H1 (cell line): ENCODE data around the gene TSC1. TPM values are rescaled to one million over a fixed set of nuclear protein-coding genes. Genes with fewer than 3 reads are reported as not detected.

ENCODE experiments used
- CTCF ChIA-PET: fragments of 300-600 bp; sonication (Branson Sonifier 250); formaldehyde crosslinking; loops from one replicate; lab custom pipeline; 2021; ENCODE audit not compliant: partially characterized antibody; lab: Charles Lee
- POLR2A ChIA-PET: fragments of 300-600 bp; sonication (Branson Sonifier 250); formaldehyde crosslinking; loops from one replicate; lab custom pipeline; 2021; ENCODE audit warnings: inconsistent platforms; ENCODE audit not compliant: partially characterized antibody; lab: Charles Lee
- DNase-seq, 2 experiments: peaks; one replicate each; pipeline versions ENCODE4 v3.0.0 to v3.0.0-alpha.2; 2010 to 2022; ENCODE audit warnings: low spot score in 2 of 2, low read depth in 1 of 2, mixed read lengths in 1 of 2
- FAIRE-seq: peaks from 2 replicates; lab custom pipeline; 2011; peaks lifted over from hg19 to GRCh38; lab: Jason Lieb, UNC
- H2AFZ ChIP-seq: 2 replicates; pipeline ENCODE4 v1.8.1; 2012; ENCODE audit warnings: low read length, inconsistent platforms
- H2AK5ac ChIP-seq: 2 replicates; pipeline ENCODE4 v1.6.1; 2013; ENCODE audit warnings: low read depth, low read length
- H2BK120ac ChIP-seq: replicated peaks from 2 replicates; pipeline ENCODE3; 2013; ENCODE audit warnings: low read depth, low read length, inconsistent platforms
- H2BK12ac ChIP-seq: 2 replicates; pipeline ENCODE4 v1.6.1; 2013; ENCODE audit warnings: low read depth, low read length
- H2BK15ac ChIP-seq: 2 replicates; pipeline ENCODE4 v1.6.1; 2013; ENCODE audit warnings: low read length
- H2BK20ac ChIP-seq: 2 replicates; pipeline ENCODE4 v1.6.1; 2013; ENCODE audit warnings: low read length
- H2BK5ac ChIP-seq: 2 replicates; pipeline ENCODE4 v1.6.1; 2013; ENCODE audit warnings: low read depth, low read length
- H3K14ac ChIP-seq: 2 replicates; pipeline ENCODE4 v1.6.1; 2013; ENCODE audit warnings: inconsistent platforms; ENCODE audit not compliant: insufficient read length
- H3K18ac ChIP-seq: 2 replicates; pipeline ENCODE4 v1.6.1; 2013; ENCODE audit warnings: low read length; ENCODE audit errors: extremely low read depth
- H3K23ac ChIP-seq: 2 replicates; pipeline ENCODE4 v1.6.1; 2013; ENCODE audit warnings: inconsistent platforms; ENCODE audit not compliant: insufficient read length
- H3K23me2 ChIP-seq: 2 replicates; pipeline ENCODE4 v1.6.1; 2013; ENCODE audit warnings: low read depth, low read length
- H3K27ac ChIP-seq: 2 replicates; pipeline ENCODE4 v1.6.1; 2011; ENCODE audit warnings: low read depth, low read length, inconsistent platforms
- H3K27me3 ChIP-seq, 4 experiments: replicated peaks in 1 of 4; 1 replicate in 1 of 4; 2 replicates in 3 of 4; pipeline versions ENCODE4 v1.6.1 to v1.8.1; 2011 to 2013; ENCODE audit warnings: low read length in 3 of 4, mild to moderate bottlenecking in 3 of 4, inconsistent platforms in 2 of 4, mixed read lengths in 2 of 4, moderate library complexity in 1 of 4; ENCODE audit not compliant: control insufficient read depth in 3 of 4, insufficient read depth in 3 of 4; ENCODE audit errors: extremely low read depth in 1 of 4
- H3K36me3 ChIP-seq, 4 experiments: 2 replicates each; pipeline versions ENCODE4 v1.6.1 to v1.8.1; 2011 to 2013; ENCODE audit warnings: mild to moderate bottlenecking in 4 of 4, low read length in 3 of 4, moderate library complexity in 2 of 4, control low read depth in 1 of 4, inconsistent platforms in 1 of 4; ENCODE audit not compliant: insufficient read depth in 4 of 4, control insufficient read depth in 2 of 4
- H3K4ac ChIP-seq: replicated peaks from 2 replicates; pipeline ENCODE3; 2013; ENCODE audit warnings: low read length, low read depth, mixed read lengths, inconsistent platforms; ENCODE audit not compliant: insufficient read length
- H3K4me1 ChIP-seq, 4 experiments: replicated peaks in 1 of 4; 1 replicate in 1 of 4; 2 replicates in 3 of 4; pipeline versions ENCODE4 v1.6.1 to v1.8.1; 2011 to 2013; ENCODE audit warnings: low read length in 3 of 4, inconsistent platforms in 2 of 4, mixed read lengths in 1 of 4; ENCODE audit not compliant: insufficient read depth in 4 of 4, control insufficient read depth in 3 of 4
- H3K4me2 ChIP-seq, 2 experiments: 2 replicates each; pipeline versions ENCODE4 v1.6.1 to v1.8.1; 2011 to 2013; ENCODE audit warnings: low read depth in 2 of 2, low read length in 2 of 2, control low read depth in 1 of 2, inconsistent platforms in 1 of 2, mild to moderate bottlenecking in 1 of 2; ENCODE audit not compliant: insufficient read depth in 1 of 2
- H3K4me3 ChIP-seq, 4 experiments: fragments of 200-600, 300-600 bp in 1 of 4; sonication (generic), shearing (Covaris generic), sonication (Bioruptor Twin) in 1 of 4; 2 replicates each; pipeline versions ENCODE4 v1.5.1 to v1.8.1; 2011 to 2016; ENCODE audit warnings: low read length in 4 of 4, low read depth in 3 of 4, control low read depth in 2 of 4, inconsistent platforms in 2 of 4, mild to moderate bottlenecking in 2 of 4, mixed read lengths in 1 of 4, moderate library complexity in 1 of 4; ENCODE audit not compliant: insufficient read depth in 2 of 4; ENCODE audit errors: extremely low read depth in 1 of 4
- H3K56ac ChIP-seq: replicated peaks from 2 replicates; pipeline ENCODE3; 2013; ENCODE audit warnings: low read depth, mild to moderate bottlenecking, mixed read lengths, low read length, inconsistent platforms; ENCODE audit not compliant: insufficient read length
- H3K79me1 ChIP-seq: 2 replicates; pipeline ENCODE4 v1.6.1; 2013; ENCODE audit warnings: low read depth, low read length, control low read depth
- H3K79me2 ChIP-seq, 2 experiments: 2 replicates each; pipeline versions ENCODE4 v1.6.1 to v1.8.1; 2012 to 2013; ENCODE audit warnings: low read length in 2 of 2, mild to moderate bottlenecking in 2 of 2, inconsistent platforms in 1 of 2; ENCODE audit not compliant: insufficient read depth in 2 of 2, control insufficient read depth in 1 of 2
- H3K9ac ChIP-seq, 4 experiments: replicated peaks in 1 of 4; 1 replicate in 1 of 4; 2 replicates in 3 of 4; pipeline versions ENCODE4 v1.6.1 to v1.8.1; 2011 to 2013; ENCODE audit warnings: low read depth in 3 of 4, low read length in 3 of 4, control low read depth in 2 of 4, mild to moderate bottlenecking in 2 of 4, moderate library complexity in 2 of 4, inconsistent platforms in 1 of 4; ENCODE audit errors: extremely low read depth in 1 of 4
- H3K9me3 ChIP-seq, 2 experiments: 2 replicates each; pipeline versions ENCODE4 v1.6.1 to v1.8.1; 2012 to 2013; ENCODE audit warnings: mild to moderate bottlenecking in 2 of 2, moderate library complexity in 2 of 2, control low read depth in 1 of 2, inconsistent platforms in 1 of 2, low read depth in 1 of 2, low read length in 1 of 2, mixed read lengths in 1 of 2; ENCODE audit not compliant: insufficient read depth in 2 of 2
- H4K20me1 ChIP-seq, 2 experiments: replicated peaks in 1 of 2; 2 replicates each; pipeline versions ENCODE3 to v1.8.1; 2011 to 2013; ENCODE audit warnings: inconsistent platforms in 2 of 2, low read length in 2 of 2, mild to moderate bottlenecking in 1 of 2; ENCODE audit not compliant: insufficient read depth in 2 of 2, control insufficient read depth in 1 of 2
- H4K5ac ChIP-seq: 2 replicates; pipeline ENCODE4 v1.6.1; 2013; ENCODE audit warnings: low read length, low read depth, mixed read lengths, inconsistent platforms; ENCODE audit not compliant: insufficient read length
- H4K8ac ChIP-seq: 2 replicates; pipeline ENCODE4 v1.8.0; 2013; ENCODE audit warnings: mild to moderate bottlenecking, moderate library complexity, low read length, inconsistent platforms; ENCODE audit not compliant: insufficient read depth; ENCODE audit errors: extremely low read depth
- H4K91ac ChIP-seq: replicated peaks from 2 replicates; pipeline ENCODE3; 2013; ENCODE audit warnings: low read length, mixed read lengths, inconsistent platforms; ENCODE audit not compliant: insufficient read length
- CBX8 ChIP-seq: fragments of 300-800, 300-1000 bp; sonication (generic); IDR thresholded peaks from 2 replicates; pipeline ENCODE4 v1.7.1; 2016; ENCODE audit warnings: low read depth, low read length, borderline replicate concordance
- HDAC2 ChIP-seq, 2 experiments: fragments of 300-600 bp in 1 of 2; sonication (generic) in 1 of 2; IDR thresholded peaks; 2 replicates each; pipeline ENCODE4 v1.6.1; 2011 to 2012; ENCODE audit warnings: low read depth in 2 of 2, low read length in 2 of 2, mild to moderate bottlenecking in 2 of 2, moderate library complexity in 2 of 2, borderline replicate concordance in 1 of 2, inconsistent platforms in 1 of 2
- POLR2AphosphoS5 ChIP-seq: IDR thresholded peaks from 2 replicates; pipeline ENCODE4 v1.6.1; 2011; ENCODE audit warnings: low read depth, low read length
- WGBS, 2 experiments: shearing (Covaris generic) in 1 of 2; methylation state at CpG; one replicate each; pipeline versions ENCODE4 v1.1.6 to v1.1.7; 2013 to 2015; ENCODE audit warnings: low lambda C conversion rate in 2 of 2, mixed read lengths in 2 of 2, inconsistent platforms in 1 of 2, low coverage in 1 of 2, missing lambda C conversion rate in 1 of 2; ENCODE audit not compliant: insufficient replicate concordance in 2 of 2, insufficient coverage in 1 of 2, insufficient read length in 1 of 2; ENCODE audit errors: extremely low coverage in 1 of 2, missing lambda C conversion rate in 1 of 2; 5-methylcytosine and 5-hydroxymethylcytosine counted together
- polyA plus RNA-seq, 7 experiments: library from polyadenylated mRNA; depleted of rRNA in 3 of 7; stranded (reverse) in 5 of 7; unstranded in 2 of 7; fragments of >200 nt in 5 of 7; fragments of 200-250 nt in 2 of 7; gene quantifications; 1 replicate in 5 of 7; 2 replicates in 1 of 7; 4 replicates in 1 of 7; pipeline versions ENCODE4 v1.2.1 to v1.2.3, GENCODE V29; 2011 to 2013; ENCODE audit warnings: missing spikeins in 2 of 7, mixed read lengths in 2 of 7
- total RNA-seq: library from RNA; stranded (reverse); fragmentation: NEBNext Ultra II Directional; extraction: Animal tissue kit (Norgen Biotek cat#: 25700); gene quantifications from 2 replicates; pipeline ENCODE4 v1.2.1, GENCODE V29; 2021

TSC1 gene
- total and polyA plus RNA-seq, 2 of the 8 experiments (the other 6 are each of a cell fraction or from before 2014, with no cell fraction given) = 37.2 to 46.0 TPM

- POLR2A ChIA-PET = no interaction called here
- H3K9me3 ChIP-seq = no peaks in the 10 kb centered on the region
- H3K79me1 ChIP-seq = no peaks in the 10 kb centered on the region
- H3K4me3 ChIP-seq = no peak overlapping the region
- CTCF ChIA-PET = interaction anchor here (0.6 to 2.2 kb wide), 11 partner anchors 8 to 489 kb away, joined by 3 to 8 read pairs (median 4); partner anchors contain the start of genes GFI1B and TSC1
- peak overlapping the region; percentile 15; the same call in 1 of the 2 replicates for H4K8ac ChIP-seq
- H2BK5ac ChIP-seq = no peak overlapping the region
- no peak overlapping the region for H3K14ac ChIP-seq
- H4K91ac ChIP-seq = no peak overlapping the region
- H3K79me2 ChIP-seq = no peaks in the 10 kb centered on the region
- no peak for FAIRE-seq
- no peak overlapping the region for H2BK15ac ChIP-seq
- H4K5ac ChIP-seq = no peak overlapping the region
- H3K56ac ChIP-seq = no peak overlapping the region
- 91% methylated on average over 16 of the region's 16 CpGs; no CpG with 5 or more reads in 1 of the 2 experiments for WGBS, 2 experiments
- H3K4me1 ChIP-seq = peaks cover 0 to 2% (median 0%) of the 10 kb centered on the region in 4 experiments; a peak in 2 of 7 replicates
- H3K36me3 ChIP-seq = no peaks in the 10 kb centered on the region
- H3K27ac ChIP-seq = no peak overlapping the region
- H3K18ac ChIP-seq = no peak overlapping the region
- H3K23me2 ChIP-seq = no peaks in the 10 kb centered on the region
- H2BK20ac ChIP-seq = no peak overlapping the region
- no peak overlapping the region for H2BK120ac ChIP-seq
- no peak overlapping the region for H2AK5ac ChIP-seq
- DNase-seq = no peak
- no peak overlapping the region for H2AFZ ChIP-seq
- H3K4ac ChIP-seq = no peak overlapping the region
- H3K27me3 ChIP-seq = peaks cover 0 to 15% (median 3%) of the 10 kb centered on the region in 4 experiments; a peak in 2 of 7 replicates
- H4K20me1 ChIP-seq = no peaks in the 10 kb centered on the region
- no peak for TF ChIP-seq HDAC2 (IDR thresholded peaks at IDR 0.05; ENCODE audit: borderline replicate concordance in 1 of 2, low read depth in 2 of 2, low read length in 2 of 2)
- no peak for TF ChIP-seq POLR2AphosphoS5
- TF ChIP-seq CBX8 = no peak
- H3K4me2 ChIP-seq = no peak overlapping the region
- no peak overlapping the region for H2BK12ac ChIP-seq
- no peak overlapping the region for H3K9ac ChIP-seq
- H3K23ac ChIP-seq = no peak overlapping the region
Measured at GRCh38 chr9:132970324-132971062, 26.1 kb upstream of the TSC1 start.
